Neuronal stem cell (in vitro differentiated cells): ENCODE results near the gene NPHP4.

Source experiments
- DNase-seq: peaks from one replicate; pipeline ENCODE4 v3.0.0-alpha.2; 2013; ENCODE audit warnings: low spot score
- H2AFZ ChIP-seq: one replicate; pipeline ENCODE4 v1.6.1; 2013; ENCODE audit warnings: mild to moderate bottlenecking, low read length, inconsistent platforms
- H2AK5ac ChIP-seq: 2 replicates; pipeline ENCODE4 v1.6.1; 2013; ENCODE audit warnings: low read depth, mild to moderate bottlenecking, inconsistent platforms, low read length, moderate library complexity, mixed read lengths
- H2BK120ac ChIP-seq: 2 replicates; pipeline ENCODE4 v1.6.1; 2013; ENCODE audit warnings: low read depth, mild to moderate bottlenecking, inconsistent platforms, low read length, moderate library complexity, mixed read lengths
- H2BK12ac ChIP-seq: one replicate; pipeline ENCODE4 v1.6.1; 2013; ENCODE audit warnings: low read length, inconsistent platforms
- H2BK15ac ChIP-seq: 2 replicates; pipeline ENCODE4 v1.6.1; 2013; ENCODE audit warnings: mild to moderate bottlenecking, low read length, inconsistent platforms, mixed read lengths
- H2BK5ac ChIP-seq: one replicate; pipeline ENCODE4 v1.6.1; 2013; ENCODE audit warnings: inconsistent platforms, mild to moderate bottlenecking, low read length, moderate library complexity
- H3K14ac ChIP-seq: one replicate; pipeline ENCODE4 v1.6.1; 2013; ENCODE audit warnings: low read length, inconsistent platforms
- H3K18ac ChIP-seq: 2 replicates; pipeline ENCODE4 v1.6.1; 2013; ENCODE audit warnings: low read length, inconsistent platforms
- H3K23ac ChIP-seq: 2 replicates; pipeline ENCODE4 v1.6.1; 2013; ENCODE audit warnings: low read depth, mild to moderate bottlenecking, mixed read lengths, low read length, inconsistent platforms; ENCODE audit not compliant: poor library complexity
- H3K27ac ChIP-seq: replicated peaks from 3 replicates; pipeline ENCODE4 v1.5.1; 2013; ENCODE audit warnings: low read length, inconsistent platforms
- H3K27me3 ChIP-seq, 3 experiments: 2 replicates each; pipeline ENCODE4 v1.6.1; 2013; ENCODE audit warnings: low read length in 3 of 3, mild to moderate bottlenecking in 2 of 3, inconsistent platforms in 1 of 3, low read depth in 1 of 3, mixed read lengths in 1 of 3, moderate library complexity in 1 of 3; ENCODE audit not compliant: control insufficient read depth in 3 of 3, insufficient read depth in 3 of 3
- H3K36me3 ChIP-seq, 2 donors: replicated peaks in 1 of 2; 2 replicates each; pipeline ENCODE4 v1.6.1; 2013; ENCODE audit warnings: low read length in 2 of 2; ENCODE audit not compliant: control insufficient read depth in 2 of 2, insufficient read depth in 2 of 2
- H3K4ac ChIP-seq: 2 replicates; pipeline ENCODE4 v1.6.1; 2013; ENCODE audit warnings: inconsistent platforms, mild to moderate bottlenecking, low read length, moderate library complexity
- H3K4me1 ChIP-seq, 2 donors: 1 replicate in 1 of 2; 2 replicates in 1 of 2; pipeline ENCODE4 v1.6.1; 2013; ENCODE audit warnings: low read length in 2 of 2, low read depth in 1 of 2; ENCODE audit not compliant: control insufficient read depth in 2 of 2, insufficient read depth in 1 of 2
- H3K4me2 ChIP-seq: one replicate; pipeline ENCODE4 v1.6.1; 2013; ENCODE audit warnings: mild to moderate bottlenecking, low read length, inconsistent platforms; ENCODE audit not compliant: insufficient read depth, poor library complexity, severe bottlenecking
- H3K4me3 ChIP-seq, 2 donors: 2 replicates each; pipeline ENCODE4 v1.5.1; 2013; ENCODE audit warnings: low read length in 2 of 2, mild to moderate bottlenecking in 2 of 2, inconsistent platforms in 1 of 2, moderate library complexity in 1 of 2
- H3K79me1 ChIP-seq: one replicate; pipeline ENCODE4 v1.6.1; 2013; ENCODE audit warnings: low read depth, mild to moderate bottlenecking, inconsistent platforms, low read length, moderate library complexity
- H3K9ac ChIP-seq: one replicate; pipeline ENCODE4 v1.6.1; 2013; ENCODE audit warnings: mild to moderate bottlenecking, low read depth, low read length, inconsistent platforms; ENCODE audit not compliant: poor library complexity
- H3K9me3 ChIP-seq, 2 donors: replicated peaks in 1 of 2; 2 replicates each; pipeline versions ENCODE3 to v1.6.1; 2013; ENCODE audit warnings: low read length in 2 of 2, mild to moderate bottlenecking in 2 of 2, inconsistent platforms in 1 of 2, low read depth in 1 of 2, mixed read lengths in 1 of 2, moderate library complexity in 1 of 2; ENCODE audit not compliant: control insufficient read depth in 2 of 2, insufficient read depth in 1 of 2
- H4K8ac ChIP-seq: one replicate; pipeline ENCODE4 v1.6.1; 2013; ENCODE audit warnings: low read depth, mild to moderate bottlenecking, inconsistent platforms, low read length, moderate library complexity
- H4K91ac ChIP-seq: one replicate; pipeline ENCODE4 v1.6.1; 2013; ENCODE audit warnings: low read length, low read depth, mild to moderate bottlenecking, inconsistent platforms; ENCODE audit not compliant: poor library complexity
- WGBS, 2 donors: extraction: QIAGEN DNeasy Blood & Tissue Kit; methylation state at CpG; one replicate each; pipeline ENCODE4 v1.1.7; 2013; ENCODE audit warnings: missing lambda C conversion rate in 2 of 2, mixed read lengths in 1 of 2; ENCODE audit not compliant: insufficient read length in 2 of 2, insufficient replicate concordance in 1 of 2; ENCODE audit errors: extremely low coverage in 2 of 2; 5-methylcytosine and 5-hydroxymethylcytosine counted together

The NPHP4 gene

GRCh38 chr1:5998051-5998905, 6.1 kb upstream of the NPHP4 start:
- Histone ChIP-seq H2AK5ac (no peak overlapping the region), H3K4me3 (no peak overlapping the region), H2BK12ac (no peak overlapping the region), H3K4me1 (peaks cover 27 to 30% of the 10 kb centered on the region in 2 donors), H3K79me1 (peaks cover 2% of the 10 kb centered on the region), H3K27me3 (peaks cover 0 to 6% (median 0%) of the 10 kb centered on the region in 3 experiments), H3K36me3 (no peaks in the 10 kb centered on the region), H3K18ac (peak overlapping the region; percentile 35), H2AFZ (no peak overlapping the region), H3K9ac (no peak overlapping the region), H3K9me3 (no peaks in the 10 kb centered on the region), H2BK5ac (no peak overlapping the region), H3K4ac (no peak overlapping the region), H2BK120ac (no peak overlapping the region), H3K27ac (no peak overlapping the region), H3K23ac (no peak overlapping the region), H3K14ac (no peak overlapping the region), H4K8ac (no peak overlapping the region), H3K4me2 (no peak overlapping the region), H2BK15ac (no peak overlapping the region), H4K91ac (no peak overlapping the region)
- no peak for DNase-seq
- WGBS, 2 donors, result no CpG with 5 or more reads among the region's 12 CpGs

DNA sequence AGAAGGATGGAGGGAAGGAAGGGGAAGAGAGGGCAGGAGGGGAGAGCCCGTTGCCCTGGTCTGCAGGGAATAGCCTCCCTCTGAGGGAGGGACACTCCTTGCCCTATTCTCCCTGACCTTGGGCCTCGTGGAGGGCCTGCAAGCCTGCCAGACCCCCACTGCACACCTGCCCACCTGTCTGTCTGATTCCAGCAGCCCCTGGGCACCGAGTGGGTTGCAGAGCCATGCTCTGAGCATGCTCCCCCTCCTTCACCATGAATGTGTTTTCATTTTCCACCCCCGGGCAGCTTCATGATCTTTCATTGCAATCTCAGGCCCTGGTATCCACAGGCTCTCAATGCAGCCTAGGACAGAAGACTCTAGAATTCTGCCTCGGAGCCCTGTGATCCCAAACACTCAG, 5.1 kb upstream of the NPHP4 start:
- H2AK5ac ChIP-seq, result peak overlapping the region; percentile 18
- H3K4me2 ChIP-seq, result no peak overlapping the region
- H2AFZ ChIP-seq, result no peak overlapping the region
- no peak for DNase-seq
- H2BK120ac ChIP-seq, result no peak overlapping the region
- H3K23ac ChIP-seq, result no peak overlapping the region
- H2BK15ac ChIP-seq, result peak overlapping the region; percentile 56
- H2BK12ac ChIP-seq, result no peak overlapping the region
- H3K4me1 ChIP-seq, result peaks cover 19 to 23% of the 10 kb centered on the region in 2 donors
- H3K4me3 ChIP-seq, result no peak overlapping the region
- peaks cover 2% of the 10 kb centered on the region for H3K79me1 ChIP-seq
- H3K36me3 ChIP-seq, result no peaks in the 10 kb centered on the region
- peaks cover 0 to 4% (median 0%) of the 10 kb centered on the region in 3 experiments for H3K27me3 ChIP-seq
- no CpG with 5 or more reads among the region's 5 CpGs for WGBS, 2 donors
- no peak overlapping the region for H3K9ac ChIP-seq
- no peak overlapping the region for H4K8ac ChIP-seq
- H3K14ac ChIP-seq, result no peak overlapping the region
- H4K91ac ChIP-seq, result no peak overlapping the region
- H3K27ac ChIP-seq, result no peak overlapping the region
- no peak overlapping the region for H3K18ac ChIP-seq
- H3K4ac ChIP-seq, result no peak overlapping the region
- H2BK5ac ChIP-seq, result no peak overlapping the region
- no peaks in the 10 kb centered on the region for H3K9me3 ChIP-seq

GRCh38 chr1:5996641-5997270, 4.5 kb upstream of the NPHP4 start:
- Histone ChIP-seq H2BK5ac (peak overlapping the region; percentile 66), H3K14ac (no peak overlapping the region), H3K27ac (no peak overlapping the region), H2BK120ac (no peak overlapping the region), H3K23ac (no peak overlapping the region), H3K4me3 (no peak overlapping the region), H4K91ac (no peak overlapping the region), H3K4me2 (no peak overlapping the region), H4K8ac (no peak overlapping the region), H2BK12ac (no peak overlapping the region), H3K27me3 (no peaks in the 10 kb centered on the region), H3K36me3 (no peaks in the 10 kb centered on the region), H3K9ac (no peak overlapping the region), H3K4me1 (peaks cover 19 to 23% of the 10 kb centered on the region in 2 donors), H3K9me3 (no peaks in the 10 kb centered on the region), H2AK5ac (peak overlapping the region; percentile 44), H2AFZ (no peak overlapping the region), H2BK15ac (peak overlapping the region; percentile 45), H3K18ac (no peak overlapping the region), H3K79me1 (peaks cover 2% of the 10 kb centered on the region), H3K4ac (no peak overlapping the region)
- WGBS, 2 donors, result no CpG with 5 or more reads among the region's 16 CpGs
- no peak for DNase-seq
